Measurements from ENCODE around the gene TSHR. TPM values are rescaled to one million over a fixed set of nuclear protein-coding genes. Genes with fewer than 3 reads are reported as not detected.

Gene TSHR
- total RNA-seq, 1 experiment from 2014 or later = not detected

DNA sequence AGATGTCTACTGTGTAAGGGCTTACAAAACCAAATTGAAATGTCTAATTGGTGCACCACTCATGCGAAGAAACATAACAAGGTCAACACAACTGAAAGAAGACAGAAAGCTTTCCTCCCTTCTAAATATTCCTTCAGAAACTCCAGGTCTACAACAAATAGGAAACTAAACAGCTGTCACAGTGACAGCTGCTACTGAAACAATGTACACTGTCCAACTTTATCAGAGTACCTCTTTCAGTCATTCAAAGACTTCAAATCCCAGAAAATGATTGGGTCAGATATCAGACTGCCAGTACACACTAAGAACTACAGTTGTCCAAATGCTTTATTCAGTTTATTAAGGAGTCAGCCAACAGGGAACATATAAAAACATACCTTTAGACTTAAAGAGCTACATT lies 49.1 kb upstream of the TSHR start:
- no peaks in the 10 kb centered on the region for H3K79me1 ChIP-seq (ENCODE audit: insufficient read depth, low read depth, low read length, poor library complexity, severe bottlenecking)
- no peak overlapping the region for H4K5ac ChIP-seq (ENCODE audit: insufficient read length, low read depth, low read length)
- H3K27me3 ChIP-seq (ENCODE audit: insufficient read depth, low read length) = no peaks in the 10 kb centered on the region
- no peak overlapping the region for H3K4me2 ChIP-seq (ENCODE audit: insufficient read depth, insufficient read length, low read length)
- H3K14ac ChIP-seq (ENCODE audit: insufficient read depth, low read length) = no peak overlapping the region
- no peak overlapping the region for H2BK5ac ChIP-seq (ENCODE audit: insufficient read length, low read length)
- H3K4me1 ChIP-seq (ENCODE audit: insufficient read depth, low read length) = no peaks in the 10 kb centered on the region
- DNase-seq = no peak
- H2BK15ac ChIP-seq (ENCODE audit: low read depth, low read length) = no peak overlapping the region
- Mint-ChIP-seq H3K27ac (no peak overlapping the region), H3K9me3 (no peaks in the 10 kb centered on the region), H3K4me3 (no peak overlapping the region), H3K4me1 (peaks cover 11% of the 10 kb centered on the region in 2 experiments; a peak in 3 of 4 replicates), H3K27me3 (ENCODE audit: low read depth) (no peaks in the 10 kb centered on the region), H3K36me3 (ENCODE audit: insufficient read depth in 1 of 3, low read depth in 3 of 3) (no peaks in the 10 kb centered on the region)
- no peak overlapping the region for H3T11ph ChIP-seq (ENCODE audit: low read length)
- H3K18ac ChIP-seq (ENCODE audit: insufficient read length, low read depth, low read length) = no peak overlapping the region
- no peak overlapping the region for H2BK20ac ChIP-seq (ENCODE audit: low read depth, low read length, poor library complexity, severe bottlenecking)
- H3K23ac ChIP-seq (ENCODE audit: insufficient read length, low read depth, low read length) = no peak overlapping the region
- no peaks in the 10 kb centered on the region for H4K20me1 ChIP-seq (ENCODE audit: control insufficient read depth, insufficient read depth, insufficient read length)
- no peaks in the 10 kb centered on the region for H3K79me2 ChIP-seq (ENCODE audit: insufficient read depth, low read length)
- no peak overlapping the region for H2BK12ac ChIP-seq (ENCODE audit: insufficient read length, low read depth, low read length)
- TF ChIP-seq, protein P1, sequence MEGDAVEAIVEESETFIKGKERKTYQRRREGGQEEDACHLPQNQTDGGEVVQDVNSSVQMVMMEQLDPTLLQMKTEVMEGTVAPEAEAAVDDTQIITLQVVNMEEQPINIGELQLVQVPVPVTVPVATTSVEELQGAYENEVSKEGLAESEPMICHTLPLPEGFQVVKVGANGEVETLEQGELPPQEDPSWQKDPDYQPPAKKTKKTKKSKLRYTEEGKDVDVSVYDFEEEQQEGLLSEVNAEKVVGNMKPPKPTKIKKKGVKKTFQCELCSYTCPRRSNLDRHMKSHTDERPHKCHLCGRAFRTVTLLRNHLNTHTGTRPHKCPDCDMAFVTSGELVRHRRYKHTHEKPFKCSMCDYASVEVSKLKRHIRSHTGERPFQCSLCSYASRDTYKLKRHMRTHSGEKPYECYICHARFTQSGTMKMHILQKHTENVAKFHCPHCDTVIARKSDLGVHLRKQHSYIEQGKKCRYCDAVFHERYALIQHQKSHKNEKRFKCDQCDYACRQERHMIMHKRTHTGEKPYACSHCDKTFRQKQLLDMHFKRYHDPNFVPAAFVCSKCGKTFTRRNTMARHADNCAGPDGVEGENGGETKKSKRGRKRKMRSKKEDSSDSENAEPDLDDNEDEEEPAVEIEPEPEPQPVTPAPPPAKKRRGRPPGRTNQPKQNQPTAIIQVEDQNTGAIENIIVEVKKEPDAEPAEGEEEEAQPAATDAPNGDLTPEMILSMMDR (conservative IDR thresholded peaks at IDR 0.05) = no peak
- no peak overlapping the region for H4K8ac ChIP-seq (replicated peaks; ENCODE audit: insufficient read length, low read depth, low read length)
- no peak overlapping the region for H2AFZ ChIP-seq (ENCODE audit: low read length)
- no peak overlapping the region for H3K4ac ChIP-seq (ENCODE audit: low read depth, low read length)
- H3K23me2 ChIP-seq (ENCODE audit: insufficient read length, low read depth, low read length, poor library complexity, severe bottlenecking) = no peaks in the 10 kb centered on the region
- H3K9me3 ChIP-seq (ENCODE audit: control insufficient read depth, low read depth, low read length) = no peaks in the 10 kb centered on the region
- H3K56ac ChIP-seq (ENCODE audit: insufficient read length, low read depth, low read length) = no peak overlapping the region
- H2AK5ac ChIP-seq (ENCODE audit: insufficient read length, low read length) = no peak overlapping the region
- no peak overlapping the region for H3K9ac ChIP-seq (ENCODE audit: extremely low read depth, insufficient read length, low read length)
- no peak overlapping the region for H2BK120ac ChIP-seq (ENCODE audit: low read depth, low read length, poor library complexity, severe bottlenecking)
- no peak overlapping the region for H4K91ac ChIP-seq (ENCODE audit: insufficient read length, low read depth, low read length)
- no CpG with 5 or more reads among the region's 1 CpG for WGBS (ENCODE audit: extremely low coverage, insufficient read length, low lambda C conversion rate)
- no peak overlapping the region for H3K27ac ChIP-seq (ENCODE audit: insufficient read length, low read depth, low read length)

Measured in H9 (cell line).